Measurements from ENCODE around the gene SUPT6H. TPM values are rescaled to one million over a fixed set of nuclear protein-coding genes. Genes with fewer than 3 reads are reported as not detected.

Gene SUPT6H
- total and polyA plus RNA-seq, 9 of the 15 experiments (the other 6 are each of a cell fraction or from before 2014, with no cell fraction given): 1.7 to 77.7 (median 49.2) TPM

DNA sequence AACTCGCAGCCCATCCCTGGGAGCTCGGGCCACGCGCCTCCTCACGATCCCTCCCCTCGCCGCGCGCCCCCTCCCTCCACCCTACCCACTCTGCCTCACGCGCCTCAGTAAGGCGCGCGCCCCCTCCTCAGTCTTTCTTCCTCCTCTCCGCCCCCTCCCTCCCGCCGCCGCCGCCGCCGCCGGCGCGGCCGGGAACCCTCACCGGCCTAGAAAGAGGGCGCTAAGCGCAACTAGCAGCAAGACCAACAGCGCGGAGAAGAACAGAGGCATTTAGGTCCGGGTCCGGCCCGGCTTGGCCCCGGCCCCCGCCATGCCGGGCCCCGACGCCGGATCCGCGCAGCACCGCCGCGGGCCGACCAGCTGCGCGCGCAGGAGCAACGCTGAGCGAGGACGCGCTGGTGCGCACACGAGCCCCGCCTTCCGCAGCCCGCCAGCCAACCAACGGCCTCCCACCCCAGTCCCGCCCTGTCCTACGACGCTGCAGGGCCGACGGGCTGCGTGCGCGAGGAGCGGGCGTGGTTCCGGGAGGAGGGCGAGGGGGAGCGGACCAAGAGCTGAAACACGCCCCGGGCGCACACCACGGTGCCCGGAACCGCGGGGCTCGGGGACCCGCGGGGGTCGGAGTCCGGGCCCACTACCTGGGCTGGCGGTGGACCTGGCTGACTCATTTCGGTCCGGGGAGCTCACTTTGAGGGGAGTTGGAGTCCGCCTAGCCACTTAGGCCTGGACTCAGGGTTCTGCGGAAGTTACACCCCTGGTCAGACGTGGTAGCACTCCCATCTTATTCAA is 17.0 kb upstream of the SUPT6H start, which contains the start of gene BLTP2 (continued):
- TF ChIP-seq CHD1 (IDR thresholded peaks at IDR 0.05; ENCODE audit: low read length): no peak
- peak; percentile 70 for TF ChIP-seq POLR2AphosphoS5 (IDR thresholded peaks at IDR 0.05; ENCODE audit: control insufficient read depth, insufficient read depth, low read depth, low read length)
- no peak for TF ChIP-seq NUFIP1 (IDR thresholded peaks at IDR 0.05; ENCODE audit: partially characterized antibody)
- TF ChIP-seq, protein P1, sequence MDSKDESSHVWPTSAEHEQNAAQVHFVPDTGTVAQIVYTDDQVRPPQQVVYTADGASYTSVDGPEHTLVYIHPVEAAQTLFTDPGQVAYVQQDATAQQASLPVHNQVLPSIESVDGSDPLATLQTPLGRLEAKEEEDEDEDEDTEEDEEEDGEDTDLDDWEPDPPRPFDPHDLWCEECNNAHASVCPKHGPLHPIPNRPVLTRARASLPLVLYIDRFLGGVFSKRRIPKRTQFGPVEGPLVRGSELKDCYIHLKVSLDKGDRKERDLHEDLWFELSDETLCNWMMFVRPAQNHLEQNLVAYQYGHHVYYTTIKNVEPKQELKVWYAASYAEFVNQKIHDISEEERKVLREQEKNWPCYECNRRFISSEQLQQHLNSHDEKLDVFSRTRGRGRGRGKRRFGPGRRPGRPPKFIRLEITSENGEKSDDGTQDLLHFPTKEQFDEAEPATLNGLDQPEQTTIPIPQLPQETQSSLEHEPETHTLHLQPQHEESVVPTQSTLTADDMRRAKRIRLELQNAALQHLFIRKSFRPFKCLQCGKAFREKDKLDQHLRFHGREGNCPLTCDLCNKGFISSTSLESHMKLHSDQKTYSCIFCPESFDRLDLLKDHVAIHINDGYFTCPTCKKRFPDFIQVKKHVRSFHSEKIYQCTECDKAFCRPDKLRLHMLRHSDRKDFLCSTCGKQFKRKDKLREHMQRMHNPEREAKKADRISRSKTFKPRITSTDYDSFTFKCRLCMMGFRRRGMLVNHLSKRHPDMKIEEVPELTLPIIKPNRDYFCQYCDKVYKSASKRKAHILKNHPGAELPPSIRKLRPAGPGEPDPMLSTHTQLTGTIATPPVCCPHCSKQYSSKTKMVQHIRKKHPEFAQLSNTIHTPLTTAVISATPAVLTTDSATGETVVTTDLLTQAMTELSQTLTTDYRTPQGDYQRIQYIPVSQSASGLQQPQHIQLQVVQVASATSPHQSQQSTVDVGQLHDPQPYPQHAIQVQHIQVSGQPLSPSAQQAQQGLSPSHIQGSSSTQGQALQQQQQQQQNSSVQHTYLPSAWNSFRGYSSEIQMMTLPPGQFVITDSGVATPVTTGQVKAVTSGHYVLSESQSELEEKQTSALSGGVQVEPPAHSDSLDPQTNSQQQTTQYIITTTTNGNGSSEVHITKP (IDR thresholded peaks at IDR 0.05; ENCODE audit: partially characterized antibody): peak; percentile 96
- no peak for TF ChIP-seq MAFG (tag; conservative IDR thresholded peaks at IDR 0.05)
- TF ChIP-seq EWSR1 (IDR thresholded peaks at IDR 0.05; ENCODE audit: borderline replicate concordance, low read depth, partially characterized antibody): no peak
- peak; percentile 68; the same call in 1 of the 2 replicates for TF ChIP-seq POLR2AphosphoS2 (IDR thresholded peaks at IDR 0.05; ENCODE audit: low read length)
- TF ChIP-seq EZH2 (IDR thresholded peaks at IDR 0.05; ENCODE audit: borderline replicate concordance, low read depth, low read length): no peak
- peak in 1 of 2 experiments; percentile 69; a peak in 1 of 4 replicates for TF ChIP-seq KDM4B (IDR thresholded peaks at IDR 0.05; ENCODE audit: borderline replicate concordance in 2 of 2, low read depth in 1 of 2)
- TF ChIP-seq, protein P2, sequence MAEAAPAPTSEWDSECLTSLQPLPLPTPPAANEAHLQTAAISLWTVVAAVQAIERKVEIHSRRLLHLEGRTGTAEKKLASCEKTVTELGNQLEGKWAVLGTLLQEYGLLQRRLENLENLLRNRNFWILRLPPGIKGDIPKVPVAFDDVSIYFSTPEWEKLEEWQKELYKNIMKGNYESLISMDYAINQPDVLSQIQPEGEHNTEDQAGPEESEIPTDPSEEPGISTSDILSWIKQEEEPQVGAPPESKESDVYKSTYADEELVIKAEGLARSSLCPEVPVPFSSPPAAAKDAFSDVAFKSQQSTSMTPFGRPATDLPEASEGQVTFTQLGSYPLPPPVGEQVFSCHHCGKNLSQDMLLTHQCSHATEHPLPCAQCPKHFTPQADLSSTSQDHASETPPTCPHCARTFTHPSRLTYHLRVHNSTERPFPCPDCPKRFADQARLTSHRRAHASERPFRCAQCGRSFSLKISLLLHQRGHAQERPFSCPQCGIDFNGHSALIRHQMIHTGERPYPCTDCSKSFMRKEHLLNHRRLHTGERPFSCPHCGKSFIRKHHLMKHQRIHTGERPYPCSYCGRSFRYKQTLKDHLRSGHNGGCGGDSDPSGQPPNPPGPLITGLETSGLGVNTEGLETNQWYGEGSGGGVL (CRISPR knock-in tag; IDR thresholded peaks at IDR 0.05): no peak
- TF ChIP-seq NFIX (CRISPR knock-in tag; IDR thresholded peaks at IDR 0.05; ENCODE audit: low read depth): no peak
- TF ChIP-seq HDGF (IDR thresholded peaks at IDR 0.05): no peak
- TF ChIP-seq ZNF316 (IDR thresholded peaks at IDR 0.05): no peak
- TF ChIP-seq TOE1 (IDR thresholded peaks at IDR 0.05; ENCODE audit: borderline replicate concordance): peak; percentile 64; the same call in 1 of the 2 replicates
- TF ChIP-seq TOE1 (CRISPR knock-in tag; IDR thresholded peaks at IDR 0.05; ENCODE audit: borderline replicate concordance, low read depth): no peak
- no peak; the same call in 1 of the 2 replicates for TF ChIP-seq KAT7 (CRISPR knock-in tag; IDR thresholded peaks at IDR 0.05; ENCODE audit: borderline replicate concordance)
- peak; percentile 89 for TF ChIP-seq PHF20 (IDR thresholded peaks at IDR 0.05; ENCODE audit: partially characterized antibody)
- TF ChIP-seq ZNF354B (CRISPR knock-in tag; IDR thresholded peaks at IDR 0.05): no peak
- TF ChIP-seq, protein P3, sequence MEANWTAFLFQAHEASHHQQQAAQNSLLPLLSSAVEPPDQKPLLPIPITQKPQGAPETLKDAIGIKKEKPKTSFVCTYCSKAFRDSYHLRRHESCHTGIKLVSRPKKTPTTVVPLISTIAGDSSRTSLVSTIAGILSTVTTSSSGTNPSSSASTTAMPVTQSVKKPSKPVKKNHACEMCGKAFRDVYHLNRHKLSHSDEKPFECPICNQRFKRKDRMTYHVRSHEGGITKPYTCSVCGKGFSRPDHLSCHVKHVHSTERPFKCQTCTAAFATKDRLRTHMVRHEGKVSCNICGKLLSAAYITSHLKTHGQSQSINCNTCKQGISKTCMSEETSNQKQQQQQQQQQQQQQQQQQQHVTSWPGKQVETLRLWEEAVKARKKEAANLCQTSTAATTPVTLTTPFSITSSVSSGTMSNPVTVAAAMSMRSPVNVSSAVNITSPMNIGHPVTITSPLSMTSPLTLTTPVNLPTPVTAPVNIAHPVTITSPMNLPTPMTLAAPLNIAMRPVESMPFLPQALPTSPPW (CRISPR knock-in tag; IDR thresholded peaks at IDR 0.05): peak; percentile 94

All from K562 (cell line).